RKO (cell line): ENCODE results near the gene EDDM3A.
"Not testable (repeated sequence)": the region's sequence is repeated elsewhere in the genome, so short reads cannot be mapped to it uniquely, and the experiment has no call there.

ENCODE experiments used
- DNase-seq: peaks from one replicate; pipeline ENCODE4 v3.0.0-alpha.2; 2016; ENCODE audit warnings: low spot score

The EDDM3A gene

DNA sequence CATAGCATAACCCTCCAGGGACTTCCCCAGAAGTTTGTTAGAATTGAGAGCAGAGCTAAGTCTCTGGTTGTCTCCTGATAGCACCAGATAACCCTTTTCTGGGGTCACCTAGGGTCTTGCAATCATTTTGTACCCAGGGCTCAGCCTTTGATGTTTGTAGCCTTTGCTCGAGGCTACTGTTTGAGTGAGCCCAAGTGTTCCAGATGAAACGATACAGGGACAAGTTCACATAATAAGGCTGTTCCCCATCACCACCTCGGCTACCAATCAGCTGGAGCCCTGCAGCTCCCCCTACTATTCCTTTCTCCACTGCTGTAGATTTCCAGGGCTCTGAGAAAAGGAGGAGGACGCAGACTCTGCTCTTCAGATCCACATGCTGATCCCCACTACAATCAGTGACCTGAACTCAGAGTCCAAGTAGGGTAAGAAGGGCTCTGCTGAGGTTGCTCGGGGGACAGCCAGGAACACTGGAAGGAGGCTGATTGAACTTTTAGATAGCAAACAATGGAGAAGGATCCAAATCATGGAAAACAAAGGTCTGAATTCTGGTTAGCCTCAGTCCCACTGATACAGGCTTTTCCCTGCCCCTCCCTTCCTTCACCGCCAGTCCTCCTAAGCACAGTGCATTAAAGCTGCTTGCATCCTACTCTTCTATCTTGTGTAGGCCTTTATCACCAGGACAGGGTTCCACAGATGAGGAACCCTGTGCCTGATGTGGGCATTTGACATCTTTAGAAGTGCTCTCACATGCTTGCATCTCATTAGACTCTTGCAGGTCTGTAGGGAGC, at the start of gene EDDM3A:
Gene EDDM3A, plus strand, starts transcription at position 317 of the 788 bp plus-strand sequence. CDS start 1,694 bp downstream, outside the sequence.
- DNase-seq = no peak

DNA sequence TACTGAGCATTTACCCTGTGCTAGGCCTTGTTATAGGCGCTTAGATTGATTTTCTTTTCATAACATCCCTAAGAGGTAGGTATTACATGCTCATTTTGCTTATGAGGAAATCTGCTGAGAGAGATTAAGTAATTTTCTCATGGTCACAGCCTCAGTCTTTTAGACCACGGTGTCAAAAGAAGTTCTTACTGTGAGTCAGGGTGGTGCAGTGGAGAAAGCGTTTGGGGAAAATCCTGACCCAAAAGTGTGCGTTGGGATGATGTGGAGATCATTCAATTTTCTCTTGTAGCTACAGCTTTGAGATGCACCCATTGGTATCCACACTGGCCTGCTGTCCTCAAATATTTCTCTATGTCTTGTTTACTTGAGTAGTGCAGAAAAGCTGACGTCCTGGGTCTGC, 48.9 kb upstream of the EDDM3A start:
- no peak for DNase-seq

DNA sequence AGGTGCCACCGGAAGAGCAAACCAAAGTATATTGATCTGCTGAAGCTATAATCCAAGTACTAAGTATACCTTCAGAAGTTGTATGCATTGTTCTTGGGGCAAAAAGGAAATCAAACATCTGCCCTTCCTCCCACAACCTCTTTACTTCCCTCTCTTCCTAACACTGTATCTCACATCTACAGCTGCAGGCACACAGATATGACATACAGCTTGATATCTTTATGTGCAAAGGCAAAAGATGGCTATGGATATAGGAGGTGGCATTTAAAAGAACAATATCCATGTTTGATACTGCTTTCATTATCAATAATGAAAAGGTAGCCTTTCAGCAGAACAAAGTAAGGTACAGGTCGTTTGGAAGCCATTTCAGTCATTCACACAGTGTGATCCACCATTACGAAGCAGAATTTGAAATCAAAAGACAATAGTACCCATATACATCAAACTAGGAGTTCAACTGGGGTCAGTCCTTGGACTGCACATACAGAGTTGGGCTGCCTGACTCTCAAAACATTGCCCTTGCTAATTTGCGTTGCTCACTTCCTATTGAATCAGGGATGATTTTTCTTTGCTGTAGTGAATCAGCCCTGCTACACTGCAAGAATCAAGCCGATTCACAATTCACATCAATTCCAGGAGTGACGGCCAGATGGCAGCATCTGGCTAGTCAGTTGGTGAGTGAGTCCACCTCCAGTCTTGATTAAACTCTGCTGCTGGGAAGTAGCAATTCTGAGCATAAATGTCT, 48.2 kb upstream of the EDDM3A start:
- DNase-seq = peak; percentile 92

DNA sequence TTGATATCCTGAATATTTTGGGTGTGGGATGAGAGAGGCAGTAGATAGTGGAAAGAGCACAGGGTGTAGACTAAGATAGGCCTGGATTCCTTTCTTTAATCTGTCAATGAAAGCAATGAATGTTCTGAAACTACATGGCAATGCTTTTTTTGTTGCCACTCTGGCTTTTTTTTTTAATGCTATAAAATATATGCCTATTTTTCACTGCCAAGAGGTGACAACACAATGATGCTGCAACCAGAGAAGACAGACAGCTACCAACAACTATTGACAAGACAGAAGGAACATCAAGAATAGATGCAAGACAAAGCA, 47.7 kb upstream of the EDDM3A start:
- DNase-seq = no peak

GRCh38 chr14:20698934-20699333, 46.8 kb upstream of the EDDM3A start:
- no peak for DNase-seq

- DNase-seq = no peak
These were observed 45.8 kb upstream of the EDDM3A start for GRCh38 chr14:20699931-20700330.

DNA sequence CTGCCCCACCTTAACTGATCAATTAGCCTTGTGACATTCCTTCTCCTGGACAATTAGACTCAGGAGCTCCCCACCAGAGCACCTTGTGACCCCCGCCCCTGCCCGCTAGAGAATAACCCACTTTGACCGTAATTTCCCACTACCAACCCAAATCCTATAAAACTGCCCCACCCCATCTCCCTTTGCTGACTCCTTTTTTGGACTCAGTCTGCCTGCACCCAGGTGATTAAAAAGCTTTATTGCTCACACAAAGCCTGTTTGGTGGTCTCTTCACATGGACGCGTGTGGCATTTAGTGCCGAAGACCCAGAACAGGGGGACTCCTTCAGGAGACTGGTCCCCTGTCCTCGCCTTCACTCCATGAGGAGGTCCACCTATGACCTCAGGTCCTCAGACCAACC, 44.7 kb upstream of the EDDM3A start:
- DNase-seq = not testable (repeated sequence)

GRCh38 chr14:20706657-20707355, 38.9 kb upstream of the EDDM3A start:
- DNase-seq = no peak

- DNase-seq = no peak
These were observed 38.1 kb upstream of the EDDM3A start for GRCh38 chr14:20707622-20708021.

- no peak for DNase-seq
These were observed 34.4 kb upstream of the EDDM3A start for GRCh38 chr14:20711261-20711660.

DNA sequence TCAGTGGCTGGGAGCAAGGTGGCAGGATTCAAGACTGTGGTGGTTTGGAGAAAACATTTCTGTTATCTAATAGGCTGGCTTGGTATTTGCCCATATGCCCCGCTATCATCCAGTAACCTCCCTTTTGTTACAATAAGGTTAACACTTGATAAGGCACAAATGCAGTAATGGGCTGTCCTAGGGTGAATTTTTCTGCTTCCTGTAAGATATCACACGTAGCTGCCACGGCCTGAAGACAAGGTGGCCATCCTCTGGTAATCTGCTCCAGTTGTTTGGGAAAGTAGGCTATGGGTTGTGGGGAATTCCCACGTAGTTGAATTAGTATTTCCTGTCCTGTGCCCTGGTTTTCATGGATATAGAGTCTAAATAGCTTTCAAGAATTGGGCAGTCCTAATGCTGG, 34.0 kb upstream of the EDDM3A start:
- DNase-seq = no peak

DNA sequence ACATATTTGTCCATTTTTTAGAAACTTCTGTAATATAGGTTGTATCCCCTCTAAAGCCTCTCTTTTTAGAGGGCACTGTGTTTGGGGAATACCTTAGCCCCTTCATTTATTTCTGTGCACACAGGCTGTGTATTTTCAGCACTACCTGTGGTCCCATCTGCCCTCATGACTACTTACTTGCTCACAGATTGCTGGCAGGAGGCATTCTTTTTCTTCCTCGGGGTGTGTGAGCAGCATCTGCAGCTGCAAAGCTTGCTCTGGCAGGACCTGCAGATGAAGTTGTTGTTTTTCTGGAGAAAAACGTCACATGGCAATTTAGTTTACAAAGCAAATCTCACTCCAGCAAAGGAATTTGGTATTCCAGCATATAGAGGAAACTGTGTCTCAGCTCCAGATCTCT, 32.8 kb upstream of the EDDM3A start:
- DNase-seq = no peak

DNA sequence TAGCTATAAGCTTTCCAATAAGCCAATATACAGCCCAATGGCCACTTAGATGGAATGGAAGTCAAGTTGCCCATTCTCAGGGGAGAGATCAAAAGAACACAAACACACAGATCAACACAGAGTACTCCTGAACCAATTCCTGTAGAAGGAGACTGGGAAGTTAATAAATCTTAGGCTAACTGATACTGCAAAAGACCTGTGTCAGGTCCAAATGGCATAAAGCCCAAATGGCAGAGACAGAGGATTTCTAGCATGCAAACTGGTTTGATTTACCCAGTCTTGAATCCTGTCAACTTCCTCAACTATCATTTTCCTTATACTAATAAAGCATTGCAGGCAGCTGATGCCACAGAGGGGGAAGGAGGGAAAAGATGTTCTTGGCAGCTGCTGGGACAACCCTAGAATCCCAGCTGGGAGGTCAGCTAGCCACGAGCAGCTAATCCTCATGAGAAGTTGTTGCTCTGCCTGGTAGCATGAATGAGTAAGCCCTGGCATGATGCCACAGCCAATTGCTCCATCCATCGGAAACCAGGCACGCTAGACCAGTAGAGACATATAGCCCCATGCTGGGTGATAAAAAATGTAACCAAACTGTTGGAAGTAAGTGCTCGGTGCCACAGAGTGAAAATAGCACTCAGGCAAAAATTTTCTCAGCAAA, 31.0 kb upstream of the EDDM3A start:
- DNase-seq = no peak

DNA sequence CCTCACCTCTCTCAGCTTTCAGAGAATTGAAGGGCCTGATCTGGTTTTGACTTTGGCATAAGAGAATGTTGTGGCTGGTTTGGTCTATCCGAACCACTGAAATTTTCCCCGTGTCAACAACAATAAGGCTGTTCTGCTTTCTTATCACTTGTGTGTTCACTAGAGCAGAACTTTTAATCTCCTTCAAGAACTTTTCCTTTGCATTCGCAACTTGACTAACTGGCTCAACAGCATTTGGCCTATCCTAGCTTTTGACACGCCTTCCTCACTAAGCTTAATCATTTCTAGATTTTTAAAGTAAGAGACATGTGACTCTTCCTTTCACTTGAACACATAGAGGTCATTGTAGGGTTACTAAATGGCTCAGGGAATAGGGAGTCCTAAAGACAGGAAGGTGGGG, 25.9 kb upstream of the EDDM3A start:
- no peak for DNase-seq

DNA sequence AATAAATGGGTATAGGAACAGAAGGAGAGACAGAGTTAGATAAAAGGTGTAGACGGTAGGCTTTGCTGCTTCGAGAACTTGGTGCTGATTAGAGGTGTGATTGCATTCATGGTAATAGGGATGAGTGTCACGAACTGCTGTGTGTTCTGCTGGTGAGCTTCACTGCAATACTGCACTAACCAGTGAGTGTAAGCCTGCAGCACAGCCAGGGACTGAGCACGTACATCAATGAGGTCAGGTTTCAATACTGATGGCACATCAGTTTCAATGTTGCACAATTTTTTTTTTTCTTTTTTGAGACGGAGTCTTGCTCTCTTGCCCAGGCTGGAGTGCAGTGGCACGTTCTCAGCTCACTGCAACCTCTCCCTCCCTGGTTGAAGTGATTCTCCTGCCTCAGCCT, 24.9 kb upstream of the EDDM3A start:
- DNase-seq = no peak

DNA sequence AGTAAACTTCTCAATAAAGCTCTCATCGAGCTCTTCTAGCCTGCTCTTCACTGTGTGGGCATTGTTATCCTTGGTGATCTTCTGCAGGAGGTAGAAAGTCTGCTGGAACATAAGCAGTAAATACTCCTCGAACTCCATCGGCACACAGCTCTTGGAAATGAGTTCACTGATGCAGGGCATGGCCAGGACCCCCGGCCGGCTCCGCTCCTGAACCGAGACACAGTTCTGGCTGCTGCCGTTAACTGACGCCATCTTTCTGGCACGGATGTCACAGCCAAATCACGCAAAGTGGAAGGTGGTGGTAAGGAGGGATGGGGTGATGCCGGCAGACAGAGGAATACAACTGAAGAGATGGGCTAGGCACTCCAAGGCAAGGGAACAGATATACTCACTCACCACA, 23.7 kb upstream of the EDDM3A start:
- no peak for DNase-seq

GRCh38 chr14:20723488-20723887, 22.2 kb upstream of the EDDM3A start:
- DNase-seq = no peak

- not testable (repeated sequence) for DNase-seq
These were observed 19.6 kb upstream of the EDDM3A start for GRCh38 chr14:20726121-20726520.

GRCh38 chr14:20726531-20726930, 19.2 kb upstream of the EDDM3A start:
- no peak for DNase-seq

DNA sequence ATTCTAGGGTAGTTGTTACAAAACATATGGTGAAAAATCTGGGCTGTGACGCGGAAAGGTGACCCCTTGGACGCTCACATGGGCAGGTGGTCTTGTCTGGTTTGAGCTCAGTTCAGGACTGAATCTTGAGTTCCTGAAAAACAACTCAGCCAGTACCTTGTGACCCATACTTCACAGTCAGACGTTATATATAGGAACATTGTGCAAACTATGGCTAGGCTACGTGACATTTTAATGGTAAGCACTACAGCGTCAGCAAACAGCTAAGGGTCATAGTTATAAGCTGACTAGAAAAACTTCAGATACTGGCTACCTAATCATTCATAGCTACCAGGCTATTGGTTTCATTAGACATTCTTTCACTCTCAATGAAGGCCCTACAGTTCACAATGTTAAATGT, 14.8 kb upstream of the EDDM3A start:
- no peak for DNase-seq

DNA sequence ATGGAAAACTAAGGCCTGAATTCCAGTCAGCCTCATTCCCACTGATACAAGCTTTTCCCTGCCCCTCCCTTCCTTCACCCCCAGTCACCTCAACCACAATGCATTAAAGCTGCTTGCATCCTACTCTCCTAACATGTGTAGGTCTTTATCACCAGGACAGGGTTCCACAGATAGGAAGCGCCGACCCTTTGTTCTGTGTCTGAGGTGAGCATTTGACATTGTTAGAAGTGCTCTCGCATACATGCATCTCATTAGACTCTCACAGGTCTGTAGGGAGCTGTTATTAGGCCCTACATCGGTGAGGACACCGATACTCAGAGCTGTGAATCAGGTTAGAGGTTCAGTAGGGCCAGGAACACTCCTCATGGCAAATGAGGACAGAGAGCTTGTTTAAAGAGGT, 13.2 kb upstream of the EDDM3A start:
- no peak for DNase-seq

DNA sequence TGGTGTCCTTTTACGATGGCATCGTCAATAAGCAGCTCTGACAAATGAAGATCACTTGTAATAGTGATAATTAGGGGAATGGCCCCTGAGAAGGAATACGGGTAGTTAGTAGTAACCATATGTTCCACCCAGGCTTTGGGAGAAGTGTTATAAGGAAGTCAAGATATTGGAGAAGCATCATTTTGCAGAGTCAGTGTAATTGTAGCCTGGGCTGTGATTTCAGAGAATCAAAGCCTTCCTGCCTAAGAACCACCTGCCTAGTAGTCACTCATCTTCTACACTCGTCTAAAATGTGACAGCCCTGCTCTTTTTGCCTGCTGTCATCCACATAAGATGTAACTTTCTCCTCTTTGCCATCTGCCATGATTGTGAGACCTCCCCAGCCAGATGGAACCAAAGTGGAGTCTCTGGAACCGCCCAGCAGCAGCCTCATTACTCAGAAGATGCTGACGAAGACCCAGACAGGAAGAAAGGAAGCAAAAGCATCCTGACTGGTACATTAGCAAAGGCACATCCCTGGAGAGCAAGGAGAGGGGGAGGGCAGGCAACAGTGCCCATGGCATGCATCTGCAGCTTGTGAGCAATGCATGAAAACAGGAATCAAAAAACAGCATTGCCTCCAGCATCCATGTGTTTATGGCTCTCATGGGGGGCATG, 12.6 kb upstream of the EDDM3A start:
- DNase-seq = no peak
